Measurements from ENCODE around the gene MED12L. TPM values are rescaled to one million over a fixed set of nuclear protein-coding genes. Genes with fewer than 3 reads are reported as not detected.
"Not testable (repeated sequence)": the region's sequence is repeated elsewhere in the genome, so short reads cannot be mapped to it uniquely, and the experiment has no call there.

Gene MED12L
- total RNA-seq, 4 donors from 2014 or later = 0.51 to 12.7 (median 3.1) TPM

DNA sequence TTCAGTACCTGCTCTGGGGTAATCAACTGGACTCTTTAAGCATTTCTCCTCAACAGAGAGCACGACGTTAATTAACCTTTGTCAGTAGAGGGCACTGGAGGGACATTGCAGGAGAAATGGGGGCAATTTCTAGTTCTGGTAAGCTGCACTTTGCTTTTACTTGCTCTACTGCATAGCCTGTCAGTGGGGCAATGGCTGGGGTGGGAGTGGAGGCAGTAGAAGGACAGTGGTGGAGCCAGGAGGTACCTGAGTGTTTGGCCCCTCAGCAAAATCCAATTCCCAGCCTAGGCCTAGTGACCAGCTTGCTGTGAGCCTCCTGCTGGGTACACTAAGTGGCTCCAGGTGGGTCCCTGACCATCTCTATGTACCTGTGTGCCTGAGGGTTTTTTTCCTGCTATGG, 18.3 kb upstream of the MED12L start:
- intact Hi-C loops (cut with DNase I; ENCODE audit: low total_unique reads) = no loop called here
- Histone ChIP-seq H3K4me3 (no peak overlapping the region), H3K36me3 (no peaks in the 10 kb centered on the region), H3K27ac (no peak overlapping the region), H3K4me1 (no peaks in the 10 kb centered on the region), H3K9me3 (no peaks in the 10 kb centered on the region), H3K27me3 (no peaks in the 10 kb centered on the region)
- TF ChIP-seq POLR2A (IDR thresholded peaks at IDR 0.05) = no peak
- TF ChIP-seq, protein P1, sequence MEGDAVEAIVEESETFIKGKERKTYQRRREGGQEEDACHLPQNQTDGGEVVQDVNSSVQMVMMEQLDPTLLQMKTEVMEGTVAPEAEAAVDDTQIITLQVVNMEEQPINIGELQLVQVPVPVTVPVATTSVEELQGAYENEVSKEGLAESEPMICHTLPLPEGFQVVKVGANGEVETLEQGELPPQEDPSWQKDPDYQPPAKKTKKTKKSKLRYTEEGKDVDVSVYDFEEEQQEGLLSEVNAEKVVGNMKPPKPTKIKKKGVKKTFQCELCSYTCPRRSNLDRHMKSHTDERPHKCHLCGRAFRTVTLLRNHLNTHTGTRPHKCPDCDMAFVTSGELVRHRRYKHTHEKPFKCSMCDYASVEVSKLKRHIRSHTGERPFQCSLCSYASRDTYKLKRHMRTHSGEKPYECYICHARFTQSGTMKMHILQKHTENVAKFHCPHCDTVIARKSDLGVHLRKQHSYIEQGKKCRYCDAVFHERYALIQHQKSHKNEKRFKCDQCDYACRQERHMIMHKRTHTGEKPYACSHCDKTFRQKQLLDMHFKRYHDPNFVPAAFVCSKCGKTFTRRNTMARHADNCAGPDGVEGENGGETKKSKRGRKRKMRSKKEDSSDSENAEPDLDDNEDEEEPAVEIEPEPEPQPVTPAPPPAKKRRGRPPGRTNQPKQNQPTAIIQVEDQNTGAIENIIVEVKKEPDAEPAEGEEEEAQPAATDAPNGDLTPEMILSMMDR (IDR thresholded peaks at IDR 0.05) = no peak
- no peak for DNase-seq

DNA sequence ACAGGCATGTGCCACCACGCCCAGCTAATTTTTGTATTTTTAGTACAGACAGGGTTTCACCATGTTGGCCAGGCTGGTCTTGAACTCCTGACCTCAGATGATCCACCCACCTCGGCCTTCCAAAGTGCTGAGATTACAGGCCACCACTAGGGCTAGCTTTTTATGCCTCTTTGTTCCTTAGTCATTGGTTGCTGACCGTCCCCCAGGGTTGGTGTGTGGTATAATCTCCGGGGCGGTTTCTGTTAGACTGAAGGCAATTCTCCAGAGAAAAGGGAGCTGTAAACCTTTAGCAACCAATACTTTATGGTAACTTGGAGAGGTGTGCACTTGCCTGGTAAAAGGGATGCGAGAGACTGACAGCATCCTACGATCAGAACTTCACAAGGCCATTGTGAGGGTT, 12.6 kb upstream of the MED12L start:
- H3K36me3 ChIP-seq; H3K4me1 ChIP-seq; intact Hi-C loops (cut with DNase I; ENCODE audit: low total_unique reads); H3K27ac ChIP-seq; H3K4me3 ChIP-seq; DNase-seq; H3K27me3 ChIP-seq; H3K9me3 ChIP-seq: not testable (repeated sequence)

DNA sequence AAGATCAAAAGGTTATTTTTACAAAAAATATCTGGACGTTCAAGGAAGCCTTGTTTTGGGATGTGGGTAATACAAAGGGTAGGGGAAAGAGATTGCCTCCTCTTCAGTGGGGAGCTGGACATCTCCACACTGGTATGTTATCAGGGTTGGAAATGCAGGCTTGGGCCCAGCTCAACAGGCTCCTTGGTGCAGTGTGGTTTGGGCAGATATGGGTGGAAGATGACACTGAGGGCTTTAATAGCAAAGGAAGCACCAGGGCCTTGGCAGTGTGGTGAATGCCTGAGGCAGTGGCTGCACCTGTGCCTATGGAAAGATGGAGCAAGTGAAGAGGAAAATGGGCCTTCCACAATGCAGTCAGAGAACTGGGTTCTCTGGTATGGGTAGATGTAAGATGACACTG, 11.2 kb upstream of the MED12L start:
- Histone ChIP-seq H3K9me3 (no peaks in the 10 kb centered on the region), H3K27me3 (no peaks in the 10 kb centered on the region), H3K36me3 (no peaks in the 10 kb centered on the region), H3K4me3 (no peak overlapping the region), H3K4me1 (no peaks in the 10 kb centered on the region), H3K27ac (no peak overlapping the region)
- no peak for DNase-seq
- intact Hi-C loops (cut with DNase I; ENCODE audit: low total_unique reads) = no loop called here
- TF ChIP-seq POLR2A (IDR thresholded peaks at IDR 0.05) = no peak
- TF ChIP-seq, protein P1 (IDR thresholded peaks at IDR 0.05) = no peak

DNA sequence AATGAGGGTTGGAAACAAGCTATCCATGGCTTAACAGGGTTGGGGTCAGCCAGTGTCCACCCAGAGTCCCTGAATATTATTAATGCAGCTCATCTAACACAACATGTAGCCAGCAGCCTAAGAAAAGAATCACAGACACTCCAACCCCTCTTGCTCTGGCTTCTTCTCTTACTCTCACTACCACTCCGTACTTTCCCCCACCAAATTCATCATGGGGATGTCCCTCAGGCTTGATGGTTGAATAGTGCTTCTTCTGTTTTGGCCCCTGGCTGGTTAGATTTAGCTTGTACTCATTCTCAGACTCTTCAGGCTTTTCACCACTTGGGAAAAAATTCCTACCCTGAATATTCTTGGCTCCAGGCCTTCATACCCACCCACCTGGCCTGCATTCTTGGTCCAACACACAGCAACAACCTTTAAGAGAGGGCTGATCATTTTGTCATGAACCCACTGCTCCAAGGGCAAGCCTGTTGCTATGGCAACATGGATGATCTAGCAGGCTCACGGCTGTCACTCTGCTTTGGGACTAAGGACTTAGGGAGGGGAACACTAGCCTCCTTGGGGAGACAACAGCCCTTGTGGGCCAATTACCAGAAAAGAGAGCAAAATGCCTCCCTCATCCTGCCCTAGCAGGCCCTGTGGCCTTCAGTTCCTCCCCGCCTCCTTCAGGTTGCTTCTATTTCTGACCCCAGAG, 9.4 kb upstream of the MED12L start:
- Histone ChIP-seq H3K27me3 (no peaks in the 10 kb centered on the region), H3K27ac (no peak overlapping the region), H3K36me3 (no peaks in the 10 kb centered on the region), H3K9me3 (no peaks in the 10 kb centered on the region), H3K4me3 (no peak overlapping the region), H3K4me1 (no peaks in the 10 kb centered on the region)
- no peak for DNase-seq
- intact Hi-C loops (cut with DNase I; ENCODE audit: low total_unique reads) = no loop called here
- TF ChIP-seq, protein P1 (IDR thresholded peaks at IDR 0.05) = no peak
- no peak for TF ChIP-seq POLR2A (IDR thresholded peaks at IDR 0.05)

DNA sequence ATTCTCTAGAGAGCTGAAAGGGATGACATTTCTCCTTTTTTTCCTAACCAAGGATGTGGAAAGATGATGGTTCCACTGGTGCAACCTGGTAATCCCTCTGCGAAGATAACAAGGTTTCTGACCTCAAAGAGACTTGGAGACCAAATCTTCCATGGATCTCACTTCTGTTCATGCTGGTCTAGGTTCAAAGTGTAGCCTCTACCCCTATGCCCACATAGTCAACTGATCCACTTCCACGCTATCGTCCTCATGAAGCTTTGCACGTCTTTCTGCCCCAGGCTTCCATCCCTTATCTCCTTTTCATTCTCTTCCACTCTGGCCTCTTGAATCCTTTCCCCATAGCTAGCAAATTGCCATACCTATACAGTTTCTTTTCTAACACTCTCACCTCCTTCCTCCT, 8.8 kb upstream of the MED12L start:
- intact Hi-C loops (cut with DNase I; ENCODE audit: low total_unique reads) = no loop called here
- H3K9me3 ChIP-seq = no peaks in the 10 kb centered on the region
- no peaks in the 10 kb centered on the region for H3K27me3 ChIP-seq
- no peaks in the 10 kb centered on the region for H3K4me1 ChIP-seq
- DNase-seq = no peak
- TF ChIP-seq, protein P1 (IDR thresholded peaks at IDR 0.05) = no peak
- TF ChIP-seq POLR2A (IDR thresholded peaks at IDR 0.05) = no peak
- no peaks in the 10 kb centered on the region for H3K36me3 ChIP-seq
- H3K4me3 ChIP-seq = no peak overlapping the region
- H3K27ac ChIP-seq = no peak overlapping the region

DNA sequence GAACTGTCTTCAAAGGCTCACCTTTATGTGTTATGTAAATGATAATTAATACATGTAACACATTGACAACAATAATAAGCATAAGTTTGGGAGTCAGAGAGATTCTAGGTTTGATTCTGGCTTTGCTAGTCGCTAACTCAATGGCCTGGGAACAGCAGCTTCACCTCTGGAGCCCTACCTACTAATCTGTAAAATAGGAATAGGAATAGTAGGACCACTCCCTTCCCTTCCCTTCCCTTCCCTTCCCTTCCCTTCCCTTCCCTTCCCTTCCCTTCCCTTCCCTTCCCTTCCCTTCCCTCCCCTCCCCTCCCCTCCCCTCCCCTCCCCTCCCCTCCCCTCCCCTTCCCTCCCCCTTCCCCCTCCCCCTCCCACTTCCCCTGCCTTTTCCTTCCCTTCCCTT, 4.4 kb upstream of the MED12L start:
- DNase-seq, H3K4me1 ChIP-seq: not testable (repeated sequence)

More for the DNA sequence above, 4.4 kb upstream of the MED12L start:
- intact Hi-C loops (cut with DNase I; ENCODE audit: low total_unique reads); H3K27me3 ChIP-seq; H3K9me3 ChIP-seq; H3K36me3 ChIP-seq; H3K4me3 ChIP-seq; H3K27ac ChIP-seq: not testable (repeated sequence)
